DMS153 treated with DMSO at 0.1 percent for 48 hours (cell line): ENCODE results near the gene C16orf74.
A peak's percentile ranks its signal among the peaks of the same experiment; 100 is the strongest.

ENCODE experiments used
- DNase-seq: peaks from one replicate; lab custom pipeline; 2025; ENCODE audit not compliant: unreplicated experiment; lab: John Stamatoyannopoulos, UW

Gene C16orf74

DNA sequence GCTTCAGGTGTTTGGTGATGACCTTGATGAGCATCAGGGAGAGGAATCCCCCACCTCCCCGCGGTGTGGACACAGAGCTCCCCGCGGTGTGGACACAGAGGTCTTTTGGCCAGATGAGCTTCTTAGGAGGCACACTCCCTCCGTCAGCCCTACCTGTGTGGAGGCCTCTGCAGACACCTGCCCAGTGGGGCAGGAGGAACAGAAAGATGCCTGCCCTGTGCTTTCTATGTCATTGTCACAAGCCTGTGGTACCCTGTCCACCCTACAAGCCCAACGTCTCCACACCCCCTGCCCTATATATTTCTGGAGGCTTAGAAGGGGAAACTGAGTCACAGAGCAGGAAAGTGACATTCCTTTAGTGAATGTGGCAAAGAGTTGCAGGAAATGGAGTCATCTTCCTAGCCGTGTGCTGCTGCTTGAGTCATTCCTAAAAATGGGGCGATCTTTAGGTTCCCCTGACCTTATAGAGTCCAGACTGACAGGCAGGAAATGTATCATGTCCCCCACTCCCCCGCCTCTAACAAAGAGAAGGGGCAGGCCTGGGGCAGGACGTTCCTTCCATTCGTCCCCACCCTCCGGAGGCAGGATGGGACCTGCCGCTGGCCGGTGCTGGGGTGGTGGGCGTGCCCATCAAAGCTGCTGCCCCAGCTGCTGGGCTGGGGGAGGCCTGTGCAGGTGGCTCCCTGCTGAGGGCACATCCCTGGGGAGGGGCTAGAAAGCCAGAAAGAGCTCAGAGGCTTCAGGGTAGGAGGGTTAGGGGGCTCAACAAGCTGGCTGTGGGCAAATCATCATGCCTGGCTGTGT is 1.0 kb upstream of the C16orf74 start:
- DNase-seq: no peak

DNA sequence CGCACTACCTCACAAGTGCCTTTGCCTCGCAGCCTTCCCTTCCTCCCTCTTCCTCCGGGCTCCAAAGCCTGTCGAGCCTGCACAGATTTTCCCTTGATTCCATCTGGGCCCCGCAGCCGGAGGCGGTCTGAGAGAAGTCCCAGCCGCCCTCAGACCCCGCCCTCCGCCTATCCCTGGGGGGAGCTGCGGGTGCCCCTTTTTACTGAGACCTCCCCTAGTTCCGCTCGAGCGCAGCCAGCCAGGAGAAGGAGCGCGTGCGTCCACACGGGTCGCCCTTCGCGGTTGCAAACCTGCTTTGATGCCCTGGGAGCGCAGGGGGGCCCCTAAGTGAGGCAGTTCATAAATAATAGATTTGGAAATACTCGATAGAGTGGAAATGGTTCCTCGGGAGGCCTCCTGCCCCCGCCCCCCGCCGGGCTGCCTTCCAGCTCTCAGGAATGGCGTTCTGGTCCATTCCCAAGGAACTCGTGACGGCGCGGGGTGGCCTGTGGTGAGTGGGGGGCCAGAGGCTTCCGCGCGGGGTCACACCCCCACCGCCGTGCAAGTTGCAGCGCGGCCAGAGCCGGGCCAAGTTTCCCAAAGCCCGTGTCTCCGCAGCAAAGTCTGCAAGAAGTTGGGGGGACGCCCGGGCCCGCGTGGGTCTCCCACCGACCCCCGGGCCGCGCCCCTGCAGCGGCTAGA is 610 bp downstream of the C16orf74 start:
- no peak for DNase-seq

DNA sequence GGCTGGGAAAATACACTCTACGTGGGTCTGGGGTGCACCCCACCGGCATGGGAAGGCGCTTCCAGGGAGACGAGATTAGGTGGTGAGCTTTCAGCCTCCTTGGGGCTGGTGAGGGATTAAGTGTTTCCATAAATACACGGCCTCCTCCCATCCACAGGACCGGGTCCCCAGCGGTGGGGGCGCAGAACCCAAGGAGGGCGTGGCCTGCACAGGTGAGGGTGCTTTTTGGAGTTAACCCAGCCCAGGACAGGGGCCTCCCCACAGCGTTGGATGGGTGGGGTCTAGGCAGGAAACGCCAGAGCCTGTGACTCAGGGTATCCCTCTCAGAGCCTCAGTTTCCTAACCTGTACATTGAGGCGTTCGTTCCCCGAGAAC is 1.1 kb downstream of the C16orf74 start:
- DNase-seq: no peak

DNA sequence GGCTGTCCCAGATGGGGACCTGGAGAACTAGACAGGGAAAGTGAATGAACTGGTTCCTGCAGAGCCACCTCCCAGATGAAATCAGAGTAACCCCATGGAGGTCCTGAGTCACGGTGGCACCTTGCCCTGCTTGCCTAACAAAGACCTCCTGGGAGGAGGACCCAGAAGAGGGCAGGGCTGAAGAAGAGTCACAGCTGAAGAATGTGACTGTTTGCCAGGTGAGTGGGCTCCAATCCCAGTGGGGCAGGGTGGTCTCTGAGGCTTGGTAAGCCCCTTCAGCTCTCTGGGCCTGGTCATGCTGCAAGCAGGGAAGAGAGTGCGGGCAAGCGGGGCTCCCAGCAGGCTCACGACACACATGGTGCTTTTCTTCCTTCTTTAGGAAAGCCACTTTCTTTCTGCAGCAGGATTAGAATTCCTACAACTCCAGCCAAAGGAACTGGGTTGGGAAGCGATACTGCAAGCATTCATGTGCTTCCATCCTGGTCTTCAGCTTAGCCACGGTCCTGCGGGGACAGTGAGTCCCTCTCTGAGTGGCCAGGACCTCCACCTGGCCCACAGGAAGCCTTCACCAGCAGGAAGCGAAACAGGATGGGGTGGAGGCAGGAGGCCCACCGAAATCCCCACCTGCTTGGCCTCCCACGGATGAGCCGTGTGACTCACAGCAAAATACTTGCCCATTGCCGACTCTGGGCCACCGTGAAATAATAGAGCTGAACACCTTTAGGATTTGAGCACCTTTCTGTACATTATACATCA is 4.3 kb downstream of the C16orf74 start:
- DNase-seq: no peak

DNA sequence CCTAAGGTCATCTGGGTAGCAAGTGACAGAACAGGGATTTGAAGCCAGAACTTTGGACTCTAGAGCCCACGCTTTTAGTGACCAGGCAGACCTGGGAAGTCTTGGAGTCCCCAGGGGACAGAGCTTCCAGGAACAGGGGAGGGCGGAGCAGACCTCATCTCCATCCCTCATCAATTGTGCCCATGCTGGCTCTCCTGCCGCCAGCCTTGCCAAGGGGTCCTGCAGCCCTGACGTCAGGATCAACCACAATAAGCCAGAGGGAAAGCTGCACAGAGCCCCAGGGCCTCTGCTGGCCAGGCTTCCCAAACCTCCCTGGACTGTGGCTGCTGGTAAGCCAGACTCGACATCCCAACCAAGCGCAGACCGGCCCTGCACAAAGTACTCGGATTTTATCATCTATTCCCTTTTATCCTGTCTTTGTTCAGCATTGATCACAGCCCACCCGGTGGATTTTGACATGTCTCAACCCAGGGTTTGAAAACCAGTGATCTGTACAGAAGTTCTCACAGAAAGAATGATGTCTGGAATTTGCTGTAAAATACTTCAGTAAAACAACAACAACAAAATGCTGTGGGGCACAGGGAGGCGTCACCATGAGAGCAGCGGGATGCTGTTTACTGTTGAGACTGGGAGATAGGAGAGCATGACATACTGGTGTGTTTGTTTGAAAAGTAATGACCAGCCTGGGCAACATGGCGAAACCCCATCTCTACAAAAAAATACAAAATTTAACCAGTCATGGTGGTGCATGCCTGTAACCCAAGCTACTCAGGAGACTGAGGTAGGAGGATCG is 11.8 kb downstream of the C16orf74 start:
- no peak for DNase-seq

DNA sequence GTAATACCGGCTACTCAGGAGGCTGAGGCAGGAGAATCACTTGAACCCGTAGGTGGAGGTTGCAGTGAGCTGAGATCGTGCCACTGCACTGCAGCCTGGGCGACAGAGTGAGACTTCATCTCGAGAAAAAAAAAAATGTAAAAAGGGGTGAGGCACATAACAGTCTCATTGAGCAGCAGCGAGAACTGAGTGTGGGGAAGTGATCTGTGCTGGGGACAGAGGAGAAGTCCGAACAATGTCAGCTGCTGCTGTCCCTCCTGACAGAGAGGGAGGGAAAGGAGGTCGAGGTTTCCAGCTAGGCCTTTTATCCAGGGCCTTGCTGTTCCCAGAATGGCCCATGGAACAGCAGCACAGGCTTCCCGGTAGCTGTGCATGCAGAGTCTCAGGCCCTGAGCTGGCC is 14.0 kb downstream of the C16orf74 start:
- DNase-seq: no peak

DNA sequence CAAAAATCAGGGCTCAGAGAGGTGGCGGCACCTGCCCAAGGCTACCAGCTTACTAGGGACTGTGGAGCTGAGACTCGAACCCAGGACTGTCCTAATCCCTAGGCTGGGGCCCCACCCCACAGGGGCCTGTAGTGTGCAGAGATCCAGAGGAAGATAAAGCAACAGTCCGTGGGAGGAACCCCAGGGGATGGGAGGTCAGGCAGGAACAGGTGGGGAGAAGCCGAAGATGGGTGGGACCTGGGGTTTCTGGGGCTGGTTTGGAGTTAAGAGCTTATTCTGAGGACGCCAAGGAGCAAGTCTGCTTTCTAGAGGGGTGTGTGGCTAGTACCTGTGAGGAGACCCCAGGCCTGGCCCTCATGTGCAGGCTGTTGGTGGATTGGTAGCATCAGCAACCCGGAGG is 14.9 kb downstream of the C16orf74 start:
- DNase-seq: no peak

DNA sequence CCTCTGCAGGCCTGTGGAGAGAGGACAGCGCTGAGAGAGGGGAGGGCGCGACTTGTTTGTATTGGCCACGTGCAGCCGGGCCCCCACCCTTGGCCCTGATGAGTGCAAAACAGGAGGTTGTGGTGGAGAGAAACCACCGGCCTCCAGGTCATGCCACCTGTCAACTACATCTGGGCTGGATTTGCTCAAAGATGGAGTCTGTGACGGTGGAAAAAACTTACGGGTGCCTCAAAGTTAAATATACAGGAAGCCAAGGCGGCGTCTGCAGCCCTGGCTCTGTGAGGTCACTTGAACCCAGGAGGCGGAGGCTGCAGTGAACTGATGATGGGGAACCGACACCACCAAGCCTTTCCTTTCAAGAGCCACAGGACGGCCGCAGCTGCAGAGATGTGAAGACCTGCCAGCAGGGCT is 15.7 kb downstream of the C16orf74 start:
- no peak for DNase-seq

DNA sequence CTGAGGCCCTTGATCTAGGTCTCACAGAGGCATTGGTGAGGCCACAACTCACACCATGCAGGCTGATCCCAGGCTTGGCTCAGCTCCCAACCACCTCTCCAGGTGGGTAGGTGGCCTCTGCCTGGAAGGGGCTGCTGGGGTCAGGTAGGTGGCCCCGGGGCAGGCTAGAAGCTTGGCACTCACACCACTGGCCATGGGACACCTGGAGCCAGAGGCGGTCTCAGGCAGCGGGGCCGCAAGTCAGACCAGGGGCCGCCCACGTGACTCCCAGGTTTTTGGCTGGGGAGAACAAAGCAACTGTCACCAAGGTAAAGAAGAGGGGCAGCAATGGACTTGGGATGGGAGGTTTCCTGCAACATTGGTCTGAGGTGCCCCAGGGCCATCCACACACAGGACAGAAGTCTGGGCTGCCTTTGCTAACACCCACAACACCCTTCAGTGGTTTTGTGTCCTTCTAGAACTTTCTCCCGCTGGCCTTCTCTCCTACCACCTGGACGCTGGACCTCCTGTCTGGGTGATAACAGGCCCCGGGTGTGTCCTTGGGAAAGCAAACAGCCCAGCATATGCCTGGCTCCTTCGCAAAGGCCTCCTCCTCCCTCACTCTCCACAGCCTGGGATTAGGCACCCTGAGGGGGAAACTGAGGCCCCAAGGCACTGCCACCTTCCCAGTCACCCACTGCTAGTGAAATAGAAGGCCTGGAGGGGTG is 16.4 kb downstream of the C16orf74 start:
- DNase-seq: no peak

DNA sequence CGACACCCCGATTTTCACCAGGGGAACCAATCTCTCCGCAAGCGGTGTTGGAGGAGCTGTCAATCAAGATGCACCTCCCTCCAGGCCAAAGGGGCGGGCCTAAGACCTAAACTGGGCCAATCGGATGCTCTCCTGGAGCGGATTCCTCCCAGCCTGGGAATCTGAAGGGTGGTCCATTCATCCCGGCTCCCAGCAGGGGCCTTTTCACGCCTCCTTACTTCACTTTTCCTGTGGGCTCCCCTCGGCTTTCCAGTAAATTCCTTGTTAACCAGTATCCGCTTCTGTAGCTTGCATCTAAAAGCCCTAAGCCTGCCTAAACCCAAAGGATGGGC is 17.1 kb downstream of the C16orf74 start:
- DNase-seq: no peak

DNA sequence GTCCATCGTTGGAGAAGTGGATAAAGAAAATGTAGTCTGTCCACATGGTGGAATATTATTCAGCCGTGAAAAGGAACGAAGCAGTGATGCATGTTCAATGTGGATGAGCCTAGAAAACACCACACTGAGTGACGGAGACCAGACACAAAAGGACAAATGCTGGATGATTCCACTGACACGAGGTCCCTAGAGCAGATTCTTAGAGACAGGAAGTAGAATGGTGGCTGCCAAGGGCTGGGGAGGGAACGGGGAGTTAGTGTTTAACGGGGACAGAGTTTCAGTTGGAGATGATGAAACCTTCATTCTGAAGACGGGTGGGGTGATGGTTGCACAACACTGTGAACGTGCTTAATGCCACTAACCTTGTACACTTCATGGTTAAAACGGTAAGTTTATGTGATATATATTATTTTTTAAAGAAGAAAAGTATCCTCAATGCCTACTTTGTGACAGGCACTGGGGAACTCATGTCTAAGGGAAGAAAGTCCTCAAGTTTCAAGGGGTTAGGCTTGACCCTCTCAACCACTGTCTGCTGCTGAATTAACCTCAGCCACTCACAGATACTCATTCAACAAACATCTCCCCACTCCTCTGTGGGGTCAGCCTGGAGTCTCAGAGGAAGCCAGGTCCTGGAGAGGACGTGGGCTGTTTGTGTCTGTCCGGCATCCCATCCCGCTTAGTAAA is 17.6 kb downstream of the C16orf74 start:
- no peak for DNase-seq

DNA sequence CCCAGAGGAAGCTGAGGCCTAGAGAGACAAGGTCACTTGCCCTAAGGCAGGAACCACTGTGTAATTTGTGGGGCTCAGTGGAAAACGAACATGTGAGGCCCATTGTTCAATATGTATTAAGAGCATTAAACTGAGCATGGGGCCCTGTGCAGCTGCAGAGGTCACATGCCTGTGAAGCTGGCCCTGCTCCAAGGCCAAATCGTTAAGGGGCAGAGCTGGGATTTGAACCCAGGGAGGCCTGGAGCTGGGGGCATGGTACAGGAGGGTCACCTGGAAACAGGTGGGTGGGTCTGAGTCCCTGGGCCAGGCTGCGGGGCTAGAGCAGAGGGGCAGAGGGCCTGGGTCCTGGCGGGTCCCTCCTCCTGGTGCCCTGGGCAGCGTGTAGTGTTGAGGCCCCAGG is 19.7 kb downstream of the C16orf74 start:
- DNase-seq: no peak

DNA sequence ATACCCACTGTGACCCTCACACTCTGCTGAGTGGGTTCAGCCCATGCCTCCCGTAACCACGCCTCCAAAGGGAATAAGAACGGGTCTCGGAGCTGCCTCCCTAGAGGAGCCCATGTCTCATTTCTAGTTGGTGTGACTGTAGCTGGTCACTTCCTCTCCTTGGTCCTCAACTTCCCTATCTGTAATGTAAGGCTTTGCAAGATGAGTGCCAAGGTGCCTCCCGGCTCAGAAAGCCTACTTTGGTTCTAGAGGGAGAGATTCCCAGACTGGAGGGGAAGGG is 20.8 kb downstream of the C16orf74 start:
- no peak for DNase-seq

DNA sequence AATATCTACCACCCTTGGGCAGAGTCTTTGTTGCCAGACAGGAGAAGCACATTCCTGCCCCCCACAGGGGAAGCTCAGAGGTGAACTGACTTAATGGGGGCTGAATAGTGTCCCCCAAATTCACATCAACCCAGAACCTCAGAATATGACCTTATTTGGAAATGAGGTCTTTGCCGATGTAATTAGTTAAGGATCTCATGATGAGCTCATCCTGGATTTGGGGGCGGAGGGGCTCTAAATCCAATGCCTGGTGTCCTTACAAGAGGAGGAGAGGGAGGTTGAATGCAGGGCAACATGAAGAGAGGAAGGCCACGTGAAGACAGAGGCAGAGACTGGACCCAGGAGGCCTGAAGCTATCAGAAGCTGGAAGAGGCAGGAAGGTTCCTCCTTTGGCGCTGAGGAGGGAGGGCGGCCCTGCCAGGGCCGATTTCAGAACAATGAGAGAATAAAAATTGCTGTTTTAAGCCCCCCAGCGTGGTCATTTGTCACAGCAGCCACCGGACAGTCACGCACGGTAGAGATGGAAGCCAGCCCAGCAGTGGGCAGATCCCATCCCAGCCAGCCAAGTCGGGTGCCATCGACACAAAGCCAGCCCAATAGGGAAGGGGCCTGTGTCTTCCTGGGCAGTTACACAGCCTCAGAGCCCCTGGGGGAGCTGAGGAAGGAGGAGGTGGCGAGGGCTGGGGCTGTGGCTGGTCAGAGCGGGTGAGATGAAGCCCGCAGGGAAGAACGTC is 21.3 kb downstream of the C16orf74 start:
- DNase-seq: no peak

DNA sequence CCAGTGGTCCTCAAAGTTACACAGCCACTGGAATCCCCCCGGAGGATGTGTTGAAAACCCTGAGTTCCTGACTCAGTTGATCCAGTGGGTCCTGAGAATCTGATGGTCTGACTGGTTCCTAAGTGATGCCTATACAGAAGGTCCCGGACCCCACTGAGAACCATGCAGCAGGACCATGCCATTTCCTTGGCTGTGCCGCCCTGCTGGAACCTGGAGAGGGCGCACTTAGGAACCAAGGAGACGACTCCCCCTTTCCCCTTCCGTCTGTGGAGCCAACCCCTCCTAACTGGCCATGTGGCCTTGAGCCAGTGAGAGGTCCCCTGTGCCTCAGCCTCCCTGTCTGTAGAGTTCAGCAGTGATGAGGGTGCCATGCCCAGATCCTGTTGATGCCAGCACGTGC is 22.0 kb downstream of the C16orf74 start:
- no peak for DNase-seq

DNA sequence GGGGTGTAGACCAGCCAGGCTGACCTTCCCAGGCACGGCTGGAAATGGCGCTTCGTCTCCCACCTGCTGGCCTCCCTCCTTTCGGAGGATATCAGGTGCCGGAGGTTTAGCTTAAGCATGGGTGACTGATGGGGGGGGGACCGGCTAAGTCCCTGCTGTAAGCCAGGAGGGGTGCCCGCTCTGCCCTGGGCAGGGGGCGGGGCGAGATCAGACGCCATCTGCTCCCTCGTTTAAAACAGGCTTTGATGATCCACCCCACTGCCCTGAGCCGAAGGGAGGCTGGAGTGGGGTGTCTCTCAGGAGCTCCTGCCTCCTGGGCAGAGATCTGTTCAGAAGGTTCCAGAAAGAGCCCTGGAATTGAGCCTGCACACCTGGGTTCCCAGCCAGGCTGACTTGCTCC is 26.0 kb downstream of the C16orf74 start:
- DNase-seq: no peak

DNA sequence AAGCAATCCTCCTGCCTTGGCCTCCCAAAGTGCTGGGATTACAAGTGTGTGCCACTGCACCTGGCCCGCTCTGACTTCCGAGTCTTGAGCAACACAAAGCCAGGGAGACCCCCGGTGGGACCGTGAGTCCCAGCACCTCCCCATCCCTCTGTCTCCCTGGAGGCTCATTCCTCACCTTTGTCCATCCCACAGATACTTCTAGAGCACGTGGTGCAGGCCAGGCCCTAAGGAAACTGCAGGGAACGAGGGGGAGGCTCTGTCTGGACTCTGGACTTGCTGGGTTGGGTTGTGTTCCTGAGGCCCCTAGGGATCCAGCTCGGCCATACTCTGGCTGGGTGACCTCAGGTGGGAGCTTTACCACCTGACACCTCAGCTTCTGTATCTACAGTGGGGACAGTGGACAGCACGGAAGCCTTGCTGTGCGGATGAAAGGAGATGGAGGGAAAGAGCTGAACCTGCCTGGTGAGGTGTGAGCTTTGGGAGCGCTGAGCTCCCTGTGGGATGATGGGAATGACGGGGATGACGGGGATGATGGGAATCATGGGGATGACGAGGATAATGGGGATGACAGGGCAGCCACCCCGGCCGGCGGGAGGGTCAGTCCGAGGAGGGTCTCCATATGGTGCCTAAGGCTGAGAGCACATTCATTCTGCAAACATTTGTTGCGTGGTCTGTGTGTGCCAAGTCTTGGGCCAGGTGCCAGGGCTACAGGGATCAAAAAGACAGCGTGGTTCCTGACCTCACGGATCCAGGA is 26.6 kb downstream of the C16orf74 start:
- DNase-seq: no peak

DNA sequence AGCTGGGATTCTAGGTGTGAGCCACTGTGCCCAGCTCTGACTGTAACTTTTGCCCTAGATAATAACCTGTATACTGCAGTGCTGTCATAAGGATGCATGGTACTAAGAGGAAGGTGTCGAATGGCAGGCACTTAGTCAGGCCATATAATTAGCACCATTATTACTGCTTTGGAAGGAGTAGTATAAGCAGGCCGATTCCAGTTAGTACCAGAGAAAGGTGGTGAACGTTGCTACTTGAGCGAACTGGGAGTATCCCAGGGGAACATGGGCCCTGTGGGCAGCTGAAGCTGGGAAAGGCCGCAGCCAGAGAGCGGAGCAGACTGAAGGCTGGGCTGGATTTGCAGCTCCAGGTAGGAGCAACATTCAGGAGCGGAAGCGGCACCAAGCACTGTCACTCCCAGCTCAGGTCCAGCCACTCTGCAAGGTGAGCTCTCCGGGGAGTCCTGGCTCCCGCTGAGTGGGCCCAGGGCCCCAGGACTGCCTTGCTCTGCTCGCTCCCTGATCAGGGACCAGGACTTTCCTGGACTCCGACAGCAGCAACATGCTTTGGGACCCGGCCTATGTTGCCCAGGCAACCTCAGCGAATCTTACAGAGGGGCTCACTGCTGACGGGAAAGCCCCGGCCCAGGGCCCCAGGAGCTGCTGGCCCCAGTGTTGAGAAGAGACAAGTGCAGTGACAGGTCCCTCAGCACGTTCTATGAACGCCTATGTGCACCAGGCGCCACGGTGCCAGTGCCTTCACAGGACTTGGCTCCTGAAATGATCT is 28.6 kb downstream of the C16orf74 start:
- DNase-seq: peak; percentile 27
